COR-L47 (cell line): Measurements from ENCODE around the gene DGKG.

Experiments
- DNase-seq: peaks from one replicate; lab custom pipeline; 2025; lab: John Stamatoyannopoulos, UW

The DGKG gene

DNA sequence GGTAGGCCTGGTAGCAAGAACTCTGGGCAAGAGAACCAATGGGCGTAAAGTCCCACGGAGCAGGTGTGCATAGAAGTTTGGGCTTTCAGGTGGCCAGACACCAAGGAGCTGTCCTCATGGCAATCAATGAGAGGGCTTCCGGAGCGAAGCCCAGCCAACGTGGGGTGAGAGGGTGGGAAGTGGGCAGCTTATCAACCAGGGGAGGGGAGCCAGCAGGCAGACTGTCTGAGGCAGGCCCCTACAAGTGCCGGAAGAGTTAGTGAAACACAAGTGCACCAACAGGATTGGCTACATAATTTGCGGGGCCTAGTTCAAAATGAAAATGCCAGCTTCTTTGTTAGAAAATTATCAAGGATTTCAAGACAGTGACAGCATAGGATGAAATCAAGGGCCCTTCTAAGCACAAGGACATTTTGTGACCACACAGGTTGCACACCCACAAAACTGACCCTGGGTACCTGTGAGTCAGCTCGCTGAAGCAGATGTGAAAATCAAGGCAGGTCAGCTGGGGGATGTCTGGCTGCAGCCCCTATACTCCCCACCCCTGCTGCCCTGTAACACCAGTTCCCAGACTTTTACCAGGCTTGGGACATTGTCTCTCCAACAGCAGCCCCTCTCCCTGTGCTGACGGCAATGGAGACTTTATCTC is 151.1 kb downstream of the DGKG start:
- DNase-seq, result no peak

DNA sequence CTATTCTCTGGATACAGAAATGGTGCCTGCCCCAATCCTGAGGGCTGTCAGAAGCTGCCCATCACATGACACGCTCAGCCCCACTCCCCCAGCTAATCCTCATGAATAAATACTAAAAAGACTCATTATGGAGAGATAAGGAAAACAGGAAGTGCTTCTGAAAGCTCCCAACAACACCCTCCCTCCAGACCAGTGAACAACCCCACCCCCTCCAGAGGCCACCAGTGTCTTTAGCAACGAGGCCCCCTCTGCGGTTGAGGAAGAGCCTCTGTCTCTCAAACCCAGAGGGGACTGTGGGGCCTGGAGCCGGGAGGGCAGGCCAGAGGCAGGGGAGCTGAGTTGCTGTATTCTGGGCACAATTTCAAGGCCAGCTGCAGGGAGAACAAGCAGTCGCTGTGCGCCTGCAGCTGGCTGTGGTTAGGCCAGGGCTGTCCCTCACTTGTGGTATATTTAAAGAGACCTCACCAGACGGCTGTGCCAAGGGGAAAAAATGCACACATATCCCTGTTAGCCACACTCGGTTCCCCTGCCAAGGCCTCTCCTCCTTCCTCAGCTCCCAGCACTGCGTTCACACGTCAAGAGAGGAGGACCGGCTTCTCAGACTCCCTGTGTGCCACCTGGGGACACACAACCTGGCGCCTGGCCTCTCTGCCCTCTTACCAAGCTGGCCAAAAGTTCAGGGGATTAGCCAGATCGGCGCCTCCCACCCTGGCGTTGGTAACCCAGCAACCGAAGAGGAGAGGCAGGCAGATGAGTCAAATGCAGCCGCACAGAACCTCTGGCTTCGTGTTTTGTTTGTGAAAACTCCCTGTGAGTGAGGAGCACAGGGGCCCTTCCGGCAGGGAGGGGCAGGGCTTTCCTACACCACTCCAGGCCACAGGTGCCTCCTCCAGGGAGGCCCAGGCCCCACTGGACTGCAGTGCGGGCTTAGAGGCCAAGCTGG is 152.0 kb downstream of the DGKG start:
- DNase-seq, result no peak

DNA sequence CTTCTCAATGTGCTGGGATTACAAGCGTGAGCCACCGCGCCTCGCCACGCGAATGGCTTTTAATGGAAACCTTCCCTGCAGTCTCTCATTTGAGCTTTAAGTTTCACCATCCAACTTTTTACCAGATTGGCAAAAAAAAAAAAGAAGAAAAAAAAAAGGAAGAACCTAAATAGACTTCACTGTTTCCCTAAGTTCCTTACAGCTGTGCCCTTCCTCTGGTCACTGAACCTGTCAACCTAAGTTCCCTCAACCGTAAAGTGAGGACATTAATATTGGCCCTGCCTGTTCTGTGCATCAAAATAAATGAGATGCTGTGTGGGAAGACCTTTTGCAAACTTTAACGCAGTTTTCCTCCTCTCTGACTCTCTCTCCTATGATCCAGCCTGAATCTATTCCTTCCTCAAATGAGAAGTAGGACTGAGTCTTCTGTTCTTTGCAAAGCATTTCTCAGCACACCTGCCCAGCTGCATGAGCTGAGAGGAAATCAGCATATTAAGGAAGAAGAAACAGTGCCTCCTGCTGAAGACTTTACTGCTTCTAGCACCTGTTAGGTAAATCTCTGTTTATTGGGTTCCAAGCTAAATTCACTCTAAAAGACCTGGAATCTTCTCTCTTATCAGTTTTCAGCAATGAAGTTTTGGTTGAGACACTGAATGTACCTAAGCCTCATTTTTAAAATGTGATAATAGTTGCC is 153.6 kb downstream of the DGKG start:
- DNase-seq, result no peak

DNA sequence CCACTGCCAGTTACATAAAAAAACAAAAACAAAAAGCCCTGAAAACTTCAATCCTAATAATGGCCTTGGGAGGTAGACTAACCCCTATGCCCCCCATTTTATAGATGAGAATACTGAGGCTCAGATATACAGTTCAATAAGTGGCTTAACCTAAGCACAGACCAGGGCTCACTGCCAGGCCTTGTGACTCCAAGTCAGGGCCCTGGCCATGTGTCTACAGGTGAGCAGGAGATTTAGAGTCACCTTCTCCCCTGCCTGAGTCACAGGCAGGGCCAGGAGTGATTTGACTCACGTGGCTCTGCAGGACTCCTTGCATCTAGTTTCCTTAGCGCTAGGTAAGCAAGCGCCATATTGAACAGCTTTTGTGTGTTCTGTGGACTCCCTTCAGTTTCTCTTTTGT is 154.5 kb downstream of the DGKG start:
- no peak for DNase-seq

GRCh38 chr3:186200726-186201125 is 161.3 kb downstream of the DGKG start:
- DNase-seq, result no peak

- no peak for DNase-seq
These were observed 163.6 kb downstream of the DGKG start for GRCh38 chr3:186198442-186198841.

- no peak for DNase-seq
These were observed 167.6 kb downstream of the DGKG start for GRCh38 chr3:186194451-186194811.

DNA sequence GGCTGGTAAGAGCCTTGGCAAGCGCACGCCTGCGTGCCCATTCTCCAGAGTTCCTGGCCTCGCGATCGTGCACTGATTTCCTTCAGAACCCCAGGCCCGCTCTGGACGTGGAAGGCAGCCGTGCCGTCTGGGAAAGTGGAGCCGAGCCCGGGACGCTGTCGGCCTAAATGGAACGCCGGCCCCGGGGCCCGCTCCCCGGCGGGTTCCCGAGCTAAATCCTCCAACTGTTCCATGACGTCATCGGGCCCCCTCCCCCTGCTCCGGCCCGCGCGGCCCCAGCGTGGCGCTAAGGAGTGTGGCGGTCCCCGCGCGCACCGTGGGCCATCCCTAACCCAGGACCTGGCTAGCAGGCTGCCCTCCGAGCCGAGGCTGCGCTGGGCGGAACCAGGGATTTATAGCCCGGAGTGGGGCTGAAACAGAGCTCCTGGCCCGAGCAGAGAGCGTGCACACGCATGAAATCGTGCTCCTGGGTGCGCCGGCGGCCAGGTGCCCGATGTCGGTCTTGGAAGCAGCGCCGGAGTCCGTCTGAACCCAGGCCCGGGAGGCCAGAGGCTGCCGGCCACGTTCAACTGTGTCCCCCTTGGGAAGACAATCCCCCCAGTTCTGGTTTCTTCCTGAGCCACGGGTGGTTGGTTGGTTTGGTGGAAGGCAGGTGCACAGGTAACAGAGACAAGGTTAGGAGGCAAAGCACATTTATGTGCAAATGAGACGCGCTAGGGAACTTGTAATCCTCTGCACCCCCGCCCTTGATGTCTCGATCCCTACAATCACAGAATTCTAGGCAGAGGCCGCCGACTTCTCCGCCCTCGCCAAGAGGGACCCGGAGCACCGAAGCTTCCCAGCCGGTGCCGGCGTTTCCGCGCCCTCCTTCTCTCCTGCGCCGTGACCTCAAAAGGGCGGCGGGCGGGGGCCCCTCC is 168.2 kb downstream of the DGKG start:
- DNase-seq, result no peak

DNA sequence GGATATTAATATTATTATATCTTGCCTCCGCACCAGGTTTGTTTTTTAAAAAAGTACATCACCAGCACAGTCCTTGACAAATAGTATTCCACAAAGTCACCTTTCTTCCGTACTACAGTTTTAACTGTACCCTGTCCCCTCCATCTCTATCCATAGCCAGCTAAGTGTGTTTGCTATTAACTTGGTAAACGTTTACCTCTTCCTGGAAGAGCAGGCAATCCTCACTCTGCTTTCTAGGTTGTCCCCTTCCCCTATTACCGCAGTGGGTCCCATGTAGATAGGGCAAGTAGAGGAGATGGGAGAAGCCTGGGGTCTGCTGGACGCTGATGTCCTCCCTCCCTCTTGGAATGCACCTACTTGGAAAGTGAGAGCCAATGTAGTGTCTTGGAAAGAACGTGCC is 169.2 kb downstream of the DGKG start:
- DNase-seq, result no peak

- DNase-seq, result no peak
These were observed 172.5 kb downstream of the DGKG start for GRCh38 chr3:186189492-186189891.

DNA sequence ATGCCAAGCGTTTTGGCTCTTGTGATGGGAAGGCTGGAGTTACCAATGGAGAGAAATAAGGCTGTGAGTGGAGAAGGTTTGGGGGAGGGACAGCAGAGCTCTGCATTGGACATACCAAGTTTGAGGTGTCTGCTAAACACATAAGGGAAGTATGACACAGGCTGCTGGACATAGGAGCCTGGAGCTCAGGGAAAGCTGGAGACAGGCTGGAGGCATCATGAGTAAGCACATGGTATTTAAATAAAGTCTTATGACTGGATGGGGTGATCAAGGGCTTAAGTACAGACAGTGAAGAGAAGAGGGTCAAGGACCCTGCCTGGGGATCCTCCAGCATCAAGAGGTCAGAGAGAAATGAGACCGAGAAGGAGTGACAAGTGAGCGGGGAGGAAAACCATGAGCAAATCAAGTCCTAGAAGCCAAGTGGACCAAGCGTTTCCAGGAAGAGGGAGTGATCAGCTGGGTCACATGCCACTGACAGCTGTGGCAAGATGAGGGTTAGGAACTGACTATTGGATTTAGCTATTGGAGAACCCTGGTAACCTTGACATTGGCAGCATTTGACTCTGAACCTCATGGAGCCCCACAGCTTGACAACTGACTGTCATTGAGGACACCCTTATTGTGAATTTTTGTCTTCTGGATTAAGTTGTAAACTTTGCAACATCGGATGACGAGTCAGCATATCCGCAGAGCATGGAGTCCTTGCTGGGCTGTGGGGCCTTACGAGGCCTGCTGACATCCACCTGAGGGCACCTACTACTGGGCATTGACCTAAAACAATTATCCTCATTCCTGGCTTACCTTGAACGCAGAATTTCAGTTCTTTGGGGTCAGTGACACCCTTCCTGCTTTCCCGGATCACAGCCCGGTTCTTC is 174.4 kb downstream of the DGKG start:
- no peak for DNase-seq

DNA sequence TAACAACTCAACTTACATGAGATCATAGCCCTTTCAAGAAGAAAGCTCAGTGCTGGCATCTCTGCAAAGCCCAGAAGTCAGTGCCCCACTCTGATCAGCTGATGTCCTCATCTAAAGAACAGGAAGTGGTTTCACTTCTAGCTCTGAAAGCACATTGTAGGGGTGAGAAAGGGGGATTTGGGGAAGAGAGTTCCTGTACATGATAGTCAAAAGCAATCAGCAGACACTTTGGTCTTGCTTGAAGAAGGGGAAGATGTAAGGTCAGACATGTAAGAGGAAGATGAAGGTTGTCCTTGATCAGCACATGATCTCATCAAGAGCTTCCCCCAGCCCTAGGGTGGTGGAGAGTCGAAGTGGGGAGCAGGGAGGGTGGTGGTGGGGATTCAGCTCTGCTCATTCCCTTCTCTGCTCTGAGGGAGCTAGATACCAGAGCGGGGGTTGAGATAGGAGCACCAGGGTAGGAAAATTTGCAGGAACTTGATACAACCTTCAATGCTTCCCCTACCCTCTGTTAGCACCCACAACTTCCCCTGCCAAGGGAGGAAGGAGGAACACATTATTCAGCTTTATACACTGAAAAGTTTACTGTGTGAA is 176.7 kb downstream of the DGKG start:
- no peak for DNase-seq

DNA sequence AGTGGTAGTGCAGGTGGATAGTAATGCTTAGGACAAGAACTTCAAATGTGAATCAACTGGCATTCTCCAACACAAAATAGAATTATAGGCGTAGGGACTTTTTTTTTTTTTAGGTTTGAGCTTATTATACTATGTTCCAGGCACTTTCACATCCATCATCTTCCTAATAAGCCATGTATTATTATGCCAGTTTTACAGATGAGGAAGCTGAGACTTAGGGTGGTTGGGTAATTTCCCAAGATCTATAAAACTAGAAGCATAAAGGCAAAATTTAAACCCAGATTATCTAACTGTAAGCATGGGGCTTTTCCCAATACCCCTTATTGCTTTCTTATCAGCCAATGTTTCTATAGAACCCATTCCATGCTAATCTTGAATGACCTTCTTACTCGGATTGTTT is 178.0 kb downstream of the DGKG start:
- DNase-seq, result no peak

GRCh38 chr3:186182850-186183249 is 179.2 kb downstream of the DGKG start:
- no peak for DNase-seq

GRCh38 chr3:186181901-186182300 is 180.1 kb downstream of the DGKG start:
- peak; percentile 3 for DNase-seq

- DNase-seq, result no peak
These were observed 181.0 kb downstream of the DGKG start for GRCh38 chr3:186180891-186181481.

GRCh38 chr3:186180151-186180550 is 181.9 kb downstream of the DGKG start:
- no peak for DNase-seq

GRCh38 chr3:186178412-186178811 is 183.6 kb downstream of the DGKG start:
- no peak for DNase-seq

DNA sequence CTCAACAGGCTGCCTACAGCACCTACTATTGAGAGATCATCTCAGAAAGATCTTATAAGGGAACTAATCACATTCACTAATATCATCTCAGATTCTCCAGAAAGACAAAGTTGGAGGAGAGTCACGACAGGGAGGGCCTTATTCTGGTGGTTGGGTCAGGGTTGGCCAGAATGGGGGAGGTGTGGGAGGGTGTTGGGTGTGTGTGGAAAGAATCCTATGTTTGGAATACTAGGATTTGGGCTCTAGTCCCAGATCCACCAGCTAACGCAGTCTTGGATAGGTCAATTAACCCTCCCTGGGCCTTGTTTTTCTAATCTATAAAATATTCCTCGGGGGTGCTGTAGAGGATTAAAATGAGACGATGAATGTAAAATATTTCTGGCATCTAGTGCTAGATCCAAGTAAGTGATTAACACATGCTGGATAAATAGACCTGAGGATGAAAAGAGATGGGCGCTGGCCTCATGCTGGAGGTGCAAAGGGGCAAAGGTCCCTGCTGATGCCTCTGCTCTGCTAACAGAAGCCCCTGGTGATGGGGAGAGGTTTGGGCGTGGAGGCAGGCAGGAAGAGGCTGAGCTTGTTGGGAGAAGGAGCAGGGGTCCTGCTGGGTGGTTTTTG is 185.6 kb downstream of the DGKG start:
- no peak for DNase-seq
